Parathyroid adenoma (tissue), 2 donors: ENCODE results near the gene ARHGEF6.

Experiments used
- H2AFZ ChIP-seq: fragments of 300-600 bp; sonication (generic); one replicate; pipeline ENCODE4 v1.7.0; 2017; ENCODE audit warnings: antibody characterized with exemption, mild to moderate bottlenecking
- H3K27ac ChIP-seq: fragments of 300-600 bp; sonication (generic); one replicate; pipeline ENCODE4 v1.7.0; 2017
- H3K27me3 ChIP-seq: fragments of 300-600 bp; sonication (generic); one replicate; pipeline ENCODE4 v1.7.0; 2017; ENCODE audit warnings: low read length; ENCODE audit not compliant: control insufficient read depth, insufficient read depth
- H3K36me3 ChIP-seq: fragments of 300-600 bp; sonication (generic); one replicate; pipeline ENCODE4 v1.7.0; 2017; ENCODE audit warnings: low read length; ENCODE audit not compliant: control insufficient read depth, insufficient read depth
- H3K4me1 ChIP-seq: fragments of 300-600 bp; sonication (generic); one replicate; pipeline ENCODE4 v1.7.0; 2017; ENCODE audit warnings: control low read depth
- H3K4me2 ChIP-seq: fragments of 300-600 bp; sonication (generic); one replicate; pipeline ENCODE4 v1.7.0; 2017; ENCODE audit warnings: low read length
- H3K4me3 ChIP-seq: fragments of 300-600 bp; sonication (generic); one replicate; pipeline ENCODE4 v1.7.0; 2017; ENCODE audit warnings: low read depth, low read length
- H3K79me2 ChIP-seq: fragments of 300-600 bp; sonication (generic); one replicate; pipeline ENCODE4 v1.7.0; 2017; ENCODE audit warnings: control low read depth
- H3K9ac ChIP-seq: fragments of 300-600 bp; sonication (generic); one replicate; pipeline ENCODE4 v1.7.0; 2017; ENCODE audit warnings: mild to moderate bottlenecking
- H3K9me3 ChIP-seq: fragments of 300-600 bp; sonication (generic); one replicate; pipeline ENCODE4 v1.7.0; 2017; ENCODE audit warnings: low read length; ENCODE audit not compliant: control insufficient read depth
- CTCF ChIP-seq: fragments of 300-600 bp; sonication (generic); IDR thresholded peaks from one replicate; pipeline ENCODE4 v1.7.0; 2017; ENCODE audit warnings: antibody characterized with exemption, mild to moderate bottlenecking
- donor health status: primary hyperparathyroidism.

The ARHGEF6 gene

DNA sequence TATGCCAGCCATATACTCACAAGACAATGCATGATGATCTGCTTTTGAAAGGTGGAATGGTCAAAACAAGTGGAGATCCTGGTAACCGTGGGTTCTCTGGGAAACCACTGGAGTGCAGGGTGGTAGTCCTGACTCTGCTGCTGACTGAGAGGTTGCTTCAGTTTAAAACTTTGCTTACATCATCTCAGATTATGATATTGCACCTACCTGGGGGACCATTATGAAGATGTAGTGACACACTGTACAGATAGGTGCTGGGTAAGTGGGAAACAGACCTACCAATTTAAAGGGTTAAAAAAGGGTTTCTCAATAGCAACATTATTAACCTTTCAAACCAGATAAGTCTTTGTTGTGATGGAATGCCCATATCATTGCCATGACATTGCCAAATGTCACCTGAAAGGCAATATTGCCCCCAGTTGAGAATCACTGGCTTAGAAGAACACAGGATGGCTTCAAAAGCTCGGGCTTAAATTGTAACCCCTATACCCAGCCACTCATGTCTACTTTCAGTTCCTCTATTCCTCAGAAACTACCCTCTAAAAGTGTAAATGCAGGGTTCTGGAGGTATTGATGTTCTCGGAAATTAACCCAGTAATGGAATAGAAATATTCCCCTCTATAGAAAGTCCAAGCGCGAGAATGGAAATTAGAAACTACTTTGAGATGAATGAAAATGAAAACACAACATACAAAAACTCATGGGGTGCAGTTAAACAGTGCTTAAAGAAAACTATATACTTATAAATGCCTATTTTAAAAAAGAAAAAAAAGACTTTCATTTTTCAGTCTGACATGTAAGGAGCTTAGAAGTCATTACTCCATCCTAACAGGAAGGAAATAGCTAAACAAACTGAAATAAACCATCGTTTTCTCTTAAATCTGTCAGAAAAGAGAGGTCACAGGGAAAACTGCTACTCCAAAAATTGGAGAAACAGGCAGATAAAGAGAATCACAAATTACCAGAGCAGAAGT is 65.8 kb downstream of the ARHGEF6 start:
- Histone ChIP-seq H3K4me3 (no peak overlapping the region), H2AFZ (no peak overlapping the region), H3K36me3 (no peaks in the 10 kb centered on the region), H3K4me1 (no peaks in the 10 kb centered on the region), H3K79me2 (no peaks in the 10 kb centered on the region), H3K9ac (no peak overlapping the region), H3K27ac (no peak overlapping the region), H3K27me3 (no peaks in the 10 kb centered on the region), H3K4me2 (no peak overlapping the region), H3K9me3 (no peaks in the 10 kb centered on the region)
- no peak for TF ChIP-seq CTCF

DNA sequence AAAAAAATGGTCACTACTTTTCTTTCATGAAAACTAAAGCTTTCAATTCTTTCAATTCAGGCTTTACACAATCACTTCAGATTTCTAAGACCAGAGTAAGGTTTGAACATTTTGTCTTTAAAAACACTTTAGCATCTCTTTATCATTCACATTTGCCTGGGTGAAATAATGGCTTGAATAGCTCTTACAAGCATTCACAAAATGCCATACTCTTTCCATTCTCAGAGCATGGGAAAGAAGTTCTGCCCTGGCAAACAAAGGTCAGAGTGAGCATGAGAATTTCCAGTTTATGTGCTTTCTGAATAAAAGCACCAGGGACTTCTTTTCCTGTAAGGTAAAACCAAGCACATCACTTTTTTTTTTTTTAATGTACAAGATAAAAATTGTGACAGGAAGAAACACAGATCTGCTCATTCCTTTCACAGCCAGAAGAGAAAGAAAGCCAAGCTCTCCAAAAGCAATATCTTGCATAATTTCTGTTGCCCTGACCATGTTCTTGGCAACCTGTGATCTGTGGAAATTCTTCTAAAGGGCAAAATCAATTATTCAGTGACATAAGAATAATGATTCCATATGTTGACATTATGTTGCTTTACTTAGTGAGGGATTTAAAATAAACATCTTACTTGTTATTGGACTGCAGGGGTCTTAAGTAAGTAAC is 68.0 kb downstream of the ARHGEF6 start:
- Histone ChIP-seq H3K27ac (no peak overlapping the region), H3K9ac (no peak overlapping the region), H3K4me2 (no peak overlapping the region), H3K4me3 (no peak overlapping the region), H3K79me2 (no peaks in the 10 kb centered on the region), H3K27me3 (no peaks in the 10 kb centered on the region), H2AFZ (no peak overlapping the region), H3K36me3 (no peaks in the 10 kb centered on the region), H3K9me3 (no peaks in the 10 kb centered on the region), H3K4me1 (no peaks in the 10 kb centered on the region)
- TF ChIP-seq CTCF, result no peak

- Histone ChIP-seq H3K9ac (no peak overlapping the region), H3K4me1 (no peaks in the 10 kb centered on the region), H3K79me2 (no peaks in the 10 kb centered on the region), H3K4me2 (no peak overlapping the region), H2AFZ (no peak overlapping the region), H3K36me3 (no peaks in the 10 kb centered on the region), H3K27me3 (no peaks in the 10 kb centered on the region), H3K4me3 (no peak overlapping the region), H3K27ac (no peak overlapping the region), H3K9me3 (no peaks in the 10 kb centered on the region)
- peak; percentile 37 for TF ChIP-seq CTCF
These were observed 69.6 kb downstream of the ARHGEF6 start for GRCh38 chrX:136711147-136711546.

DNA sequence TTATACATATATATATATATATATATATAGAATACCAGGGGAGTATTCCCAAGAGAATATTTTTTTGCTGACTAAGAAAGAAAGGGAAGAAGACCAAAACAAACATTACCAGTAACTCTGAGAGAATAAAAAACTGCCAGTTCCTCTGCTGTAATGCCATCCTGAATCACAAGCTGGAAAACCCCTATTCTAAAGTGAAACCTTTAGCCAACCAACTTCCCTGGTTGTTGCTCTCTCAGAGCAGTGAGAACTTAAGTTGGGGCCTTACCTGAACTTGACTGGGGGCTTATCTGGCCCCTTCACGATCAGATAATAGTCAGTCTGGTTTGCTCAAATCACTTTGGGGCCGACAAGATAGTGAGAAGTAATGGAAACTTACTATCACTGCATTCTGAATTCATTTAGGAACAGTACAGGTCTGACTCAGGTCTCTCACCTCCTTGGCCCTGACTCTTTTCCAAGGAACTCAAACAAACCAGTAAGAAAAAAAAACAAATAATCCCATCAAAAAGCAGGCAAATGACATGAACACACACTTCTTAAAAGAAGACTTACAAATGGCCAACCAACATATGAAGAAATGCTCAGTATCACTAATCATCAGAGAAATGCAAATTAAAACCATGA is 70.3 kb downstream of the ARHGEF6 start:
- H3K79me2 ChIP-seq, result no peaks in the 10 kb centered on the region
- H3K27me3 ChIP-seq, result no peaks in the 10 kb centered on the region
- no peak overlapping the region for H3K9ac ChIP-seq
- no peak overlapping the region for H2AFZ ChIP-seq
- H3K4me1 ChIP-seq, result no peaks in the 10 kb centered on the region
- H3K36me3 ChIP-seq, result no peaks in the 10 kb centered on the region
- H3K4me2 ChIP-seq, result no peak overlapping the region
- no peaks in the 10 kb centered on the region for H3K9me3 ChIP-seq
- H3K27ac ChIP-seq, result no peak overlapping the region
- H3K4me3 ChIP-seq, result no peak overlapping the region
- TF ChIP-seq CTCF, result no peak
